ENCODE results near the gene HOXD8.

HOXD8 gene

DNA sequence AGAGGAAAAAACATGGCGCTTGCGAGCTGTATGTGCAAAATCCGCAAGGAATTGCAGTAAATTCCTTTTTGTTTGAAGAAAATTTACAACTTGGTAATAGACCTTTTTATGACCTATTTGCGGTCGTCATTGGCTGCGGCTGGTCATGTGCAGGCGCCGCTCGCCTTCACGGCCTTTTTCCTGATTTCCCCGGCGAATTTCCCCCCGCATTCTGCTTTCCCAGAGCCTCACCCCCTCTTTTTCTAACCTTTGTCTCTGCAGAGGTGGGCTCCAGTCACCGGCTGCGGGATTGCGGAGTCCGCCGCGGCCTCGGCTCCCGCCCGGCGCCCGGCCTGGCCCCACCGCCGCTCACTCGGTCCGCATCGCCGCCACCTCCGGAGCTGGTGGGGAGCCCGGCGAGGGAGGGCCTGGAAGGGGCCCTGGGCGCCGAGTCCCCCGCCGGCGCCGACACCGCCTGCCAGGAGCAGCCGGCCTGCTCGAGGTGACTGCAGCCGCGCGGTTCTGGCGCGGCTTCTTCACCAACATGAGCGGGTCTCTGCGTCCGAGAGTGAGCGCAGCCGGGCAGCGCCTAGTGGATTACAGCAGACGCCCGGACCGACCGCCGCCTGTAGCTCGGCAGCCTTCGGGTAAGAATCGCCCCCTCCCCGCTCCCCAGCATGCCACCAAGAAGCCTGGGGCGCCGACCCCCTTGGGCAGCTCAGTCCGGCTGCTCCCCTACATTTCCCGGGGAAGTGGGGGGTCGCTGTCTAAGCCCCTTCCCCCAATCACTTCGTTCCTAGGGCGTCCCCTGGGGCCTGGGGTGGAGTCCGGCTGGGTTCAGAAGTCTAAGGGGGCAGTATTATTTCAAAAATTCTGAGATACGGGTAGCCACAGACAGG, 7.1 kb downstream of the HOXD8 start:
- no peak for TF ChIP-seq CTCF (IDR thresholded peaks at IDR 0.05; ENCODE audit: insufficient read depth, low read depth, low read length, missing control alignments)
- DNase-seq (ENCODE audit: low read depth) = no peak
- H3K4me3 ChIP-seq (ENCODE audit: low read depth, low read length) = no peak overlapping the region

- DNase-seq (ENCODE audit: low read depth) = no peak
- H3K4me3 ChIP-seq (ENCODE audit: low read depth, low read length) = no peak overlapping the region
- no peak for TF ChIP-seq CTCF (IDR thresholded peaks at IDR 0.05; ENCODE audit: insufficient read depth, low read depth, low read length, missing control alignments)
These were observed 7.7 kb downstream of the HOXD8 start for GRCh38 chr2:176137252-176137580.

DNA sequence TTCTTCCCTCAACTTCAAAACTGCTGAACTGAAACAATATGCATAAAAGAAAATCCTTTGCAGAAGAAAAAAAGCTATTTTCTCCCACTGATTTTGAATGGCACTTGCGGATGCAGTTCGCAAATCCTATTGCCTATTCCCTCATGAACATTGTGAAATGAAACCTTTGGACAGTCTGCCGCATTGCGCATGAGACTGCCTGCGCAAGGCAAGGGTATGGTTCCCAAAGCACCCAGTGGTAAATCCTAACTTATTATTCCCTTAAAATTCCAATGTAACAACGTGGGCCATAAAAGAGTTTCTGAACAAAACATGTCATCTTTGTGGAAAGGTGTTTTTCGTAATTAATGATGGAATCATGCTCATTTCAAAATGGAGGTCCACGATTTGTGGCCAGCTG, 8.4 kb downstream of the HOXD8 start:
- TF ChIP-seq CTCF (IDR thresholded peaks at IDR 0.05; ENCODE audit: insufficient read depth, low read depth, low read length, missing control alignments) = no peak
- H3K4me3 ChIP-seq (ENCODE audit: low read depth, low read length) = no peak overlapping the region
- DNase-seq (ENCODE audit: low read depth) = no peak

GRCh38 chr2:176138526-176138922, 9.0 kb downstream of the HOXD8 start:
- DNase-seq (ENCODE audit: low read depth) = no peak
- no peak for TF ChIP-seq CTCF (IDR thresholded peaks at IDR 0.05; ENCODE audit: insufficient read depth, low read depth, low read length, missing control alignments)
- no peak overlapping the region for H3K4me3 ChIP-seq (ENCODE audit: low read depth, low read length)

- no peak for TF ChIP-seq CTCF (IDR thresholded peaks at IDR 0.05; ENCODE audit: insufficient read depth, low read depth, low read length, missing control alignments)
- no peak for DNase-seq (ENCODE audit: low read depth)
- no peak overlapping the region for H3K4me3 ChIP-seq (ENCODE audit: low read depth, low read length)
These were observed 9.6 kb downstream of the HOXD8 start for GRCh38 chr2:176138923-176139660.

DNA sequence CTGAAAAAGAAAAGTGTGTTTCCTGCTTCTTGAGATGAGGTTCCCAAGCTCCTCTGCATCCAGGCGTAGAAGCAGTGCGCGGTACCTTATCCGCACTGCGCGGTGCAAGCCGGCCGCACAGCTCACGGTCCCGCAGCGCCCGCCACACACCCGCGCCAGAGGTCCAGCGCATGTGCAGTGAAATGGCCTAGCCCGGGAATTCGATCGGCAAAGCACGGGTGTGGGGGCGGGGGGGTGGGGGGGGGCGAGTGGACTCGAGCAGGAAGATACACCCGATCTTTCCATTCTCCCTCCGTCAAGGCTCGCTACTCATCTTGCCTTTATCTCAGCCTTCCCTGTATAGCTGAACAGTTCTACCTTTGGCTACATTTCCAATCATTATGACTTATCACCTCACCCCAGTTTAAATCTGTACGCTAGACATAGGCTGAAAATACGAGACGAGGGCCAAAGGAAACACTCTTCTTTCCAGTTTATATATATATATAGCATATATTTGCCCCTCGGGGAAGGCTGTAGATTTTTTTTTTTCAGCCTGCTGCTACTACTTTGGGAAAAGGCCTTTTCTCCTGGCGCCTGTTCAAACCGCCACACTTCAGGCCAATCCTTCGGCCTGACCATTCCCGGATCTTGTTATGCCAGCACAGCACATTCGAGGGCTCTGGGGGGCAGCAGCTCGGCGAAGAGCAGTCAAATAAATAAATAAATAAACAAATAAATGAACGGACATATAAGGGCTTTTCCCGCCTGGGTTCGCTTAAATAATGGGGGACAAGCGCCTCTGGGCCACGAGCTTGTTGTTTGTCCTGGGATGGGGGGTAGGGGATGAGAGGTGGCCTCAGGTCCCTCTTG, 10.4 kb downstream of the HOXD8 start:
- TF ChIP-seq CTCF (IDR thresholded peaks at IDR 0.05; ENCODE audit: insufficient read depth, low read depth, low read length, missing control alignments) = no peak
- H3K4me3 ChIP-seq (ENCODE audit: low read depth, low read length) = peak overlapping the region; percentile 52
- DNase-seq (ENCODE audit: low read depth) = no peak
